ENCODE measurements around the gene ARHGAP28.

DNA sequence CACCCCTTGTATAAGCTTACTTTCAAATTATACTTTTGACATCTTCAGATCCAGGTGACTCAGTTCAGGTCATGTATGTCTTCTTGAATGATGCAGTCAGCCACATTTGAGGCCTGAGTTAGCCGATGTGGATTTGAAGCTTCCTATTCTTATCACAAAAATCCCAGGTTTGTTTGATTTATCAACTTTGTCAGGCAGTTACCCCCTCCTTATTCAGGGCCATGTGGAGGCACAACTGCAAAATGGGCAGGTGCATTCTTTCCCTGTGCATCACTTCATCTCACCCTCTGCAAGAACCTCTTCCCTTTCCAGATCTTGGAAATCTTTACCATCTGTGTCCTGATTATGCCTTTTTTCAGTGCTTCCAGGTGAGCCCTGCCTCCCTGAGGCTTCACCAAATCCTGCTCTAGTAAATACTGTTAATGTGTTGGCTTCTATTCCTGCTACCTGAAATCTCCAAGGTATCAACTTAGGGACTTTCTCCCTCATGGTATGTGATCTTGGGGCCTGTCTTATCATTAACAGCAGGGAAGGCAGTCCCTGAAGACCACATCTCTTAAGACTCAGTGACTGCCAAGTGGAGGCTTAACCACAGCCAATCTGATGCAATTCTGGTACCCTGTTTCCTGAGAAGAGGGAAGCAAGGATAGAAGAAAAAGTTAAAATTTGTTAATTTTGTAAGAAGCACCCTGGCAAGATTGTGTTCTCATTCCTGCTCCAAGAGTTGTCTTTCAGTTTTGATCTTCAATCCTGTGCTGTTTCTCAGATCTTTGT, 9.4 kb upstream of the ARHGAP28 start:
- TF ChIP-seq, protein P1, sequence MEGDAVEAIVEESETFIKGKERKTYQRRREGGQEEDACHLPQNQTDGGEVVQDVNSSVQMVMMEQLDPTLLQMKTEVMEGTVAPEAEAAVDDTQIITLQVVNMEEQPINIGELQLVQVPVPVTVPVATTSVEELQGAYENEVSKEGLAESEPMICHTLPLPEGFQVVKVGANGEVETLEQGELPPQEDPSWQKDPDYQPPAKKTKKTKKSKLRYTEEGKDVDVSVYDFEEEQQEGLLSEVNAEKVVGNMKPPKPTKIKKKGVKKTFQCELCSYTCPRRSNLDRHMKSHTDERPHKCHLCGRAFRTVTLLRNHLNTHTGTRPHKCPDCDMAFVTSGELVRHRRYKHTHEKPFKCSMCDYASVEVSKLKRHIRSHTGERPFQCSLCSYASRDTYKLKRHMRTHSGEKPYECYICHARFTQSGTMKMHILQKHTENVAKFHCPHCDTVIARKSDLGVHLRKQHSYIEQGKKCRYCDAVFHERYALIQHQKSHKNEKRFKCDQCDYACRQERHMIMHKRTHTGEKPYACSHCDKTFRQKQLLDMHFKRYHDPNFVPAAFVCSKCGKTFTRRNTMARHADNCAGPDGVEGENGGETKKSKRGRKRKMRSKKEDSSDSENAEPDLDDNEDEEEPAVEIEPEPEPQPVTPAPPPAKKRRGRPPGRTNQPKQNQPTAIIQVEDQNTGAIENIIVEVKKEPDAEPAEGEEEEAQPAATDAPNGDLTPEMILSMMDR (IDR thresholded peaks at IDR 0.05) = no peak
- TF ChIP-seq POLR2A (IDR thresholded peaks at IDR 0.05) = no peak
